GM12878 (cell line): ENCODE data around the gene VEPH1. TPM values are rescaled to one million over a fixed set of nuclear protein-coding genes. Genes with fewer than 3 reads are reported as not detected.

Experiments
- ATAC-seq: fragments of 200-7000 bp; cut with Tn5 transposase; 3 replicates; pipeline ENCODE4 v1.9.1; 2020; ENCODE audit warnings: mild to moderate bottlenecking, moderate library complexity
- BruUV-seq: library from RNA; stranded (reverse); fragments of 400-500 nt; replicated peaks from 2 replicates; lab custom pipeline; 2021; lab: Mats Ljungman, UMichigan
- CTCF ChIA-PET: fragments of 300-600 bp; sonication (Branson Sonifier 250); formaldehyde crosslinking; extraction: SDS; loops from one replicate; lab custom pipeline; 2021; ENCODE audit warnings: inconsistent platforms; lab: Yijun Ruan, JAX
- POLR2A ChIA-PET: fragments of 350-600 bp; formaldehyde crosslinking; extraction: SDS; loops from one replicate; lab custom pipeline; 2021; ENCODE audit warnings: inconsistent platforms; lab: Charles Lee
- RAD21 ChIA-PET: fragments of 300-600 bp; sonication (Branson Sonifier 250); formaldehyde crosslinking; loops from one replicate; lab custom pipeline; 2023; ENCODE audit warnings: antibody characterized with exemption; ENCODE audit not compliant: unreplicated experiment; lab: Charles Lee
- SMC1A ChIA-PET: fragments of 300-600 bp; sonication (Branson Sonifier 250); formaldehyde crosslinking; loops from one replicate; lab custom pipeline; 2023; ENCODE audit not compliant: unreplicated experiment, uncharacterized antibody; lab: Charles Lee
- DNase-seq: peaks from one replicate; pipeline ENCODE4 v3.0.0-alpha.2; 2011; ENCODE audit warnings: low read depth, low spot score
- FAIRE-seq: peaks from 3 replicates; lab custom pipeline; 2011; peaks lifted over from hg19 to GRCh38; lab: Jason Lieb, UNC
- H2AFZ ChIP-seq: 2 replicates; pipeline ENCODE4 v1.6.0; 2011; ENCODE audit warnings: low read depth, low read length, control low read depth; ENCODE audit not compliant: control insufficient read depth
- H3K27ac ChIP-seq: 2 replicates; pipeline ENCODE4 v1.5.1; 2011; ENCODE audit warnings: control low read depth; ENCODE audit not compliant: control insufficient read depth, insufficient read depth
- H3K27me3 ChIP-seq, 2 experiments: replicated peaks in 1 of 2; 2 replicates each; pipeline versions ENCODE4 v1.6.0 to v1.6.1; 2011; ENCODE audit warnings: low read length in 1 of 2; ENCODE audit not compliant: control insufficient read depth in 2 of 2, insufficient read depth in 2 of 2
- H3K36me3 ChIP-seq, 2 experiments: 2 replicates each; pipeline ENCODE4 v1.5.1; 2011; ENCODE audit warnings: low read length in 1 of 2; ENCODE audit not compliant: control insufficient read depth in 2 of 2, insufficient read depth in 2 of 2
- H3K4me1 ChIP-seq: 2 replicates; pipeline ENCODE4 v1.6.1; 2011; ENCODE audit warnings: mild to moderate bottlenecking, low read length, moderate library complexity, mixed read lengths; ENCODE audit not compliant: control insufficient read depth, insufficient read depth
- H3K4me2 ChIP-seq: 2 replicates; pipeline ENCODE4 v1.6.0; 2011; ENCODE audit warnings: control low read depth; ENCODE audit not compliant: control insufficient read depth, insufficient read depth
- H3K4me3 ChIP-seq: fragments of 200-600 bp; sonication (generic); 2 replicates; pipeline ENCODE4 v1.5.1; 2016
- H3K79me2 ChIP-seq: 2 replicates; pipeline ENCODE4 v1.6.0; 2011; ENCODE audit warnings: low read length; ENCODE audit not compliant: control insufficient read depth, insufficient read depth
- H3K9ac ChIP-seq: 2 replicates; pipeline ENCODE4 v1.8.0; 2011; ENCODE audit warnings: low read length, control low read depth, mixed read lengths; ENCODE audit not compliant: control insufficient read depth, insufficient read depth
- H3K9me3 ChIP-seq: replicated peaks from 3 replicates; pipeline ENCODE4 v1.5.1; 2011; ENCODE audit warnings: mild to moderate bottlenecking, low read length; ENCODE audit not compliant: control insufficient read depth, insufficient read depth
- H4K20me1 ChIP-seq: 2 replicates; pipeline ENCODE4 v1.6.0; 2011; ENCODE audit not compliant: control insufficient read depth, insufficient read depth
- CBFB ChIP-seq: IDR thresholded peaks from 2 replicates; pipeline ENCODE4 v1.6.1; 2016; ENCODE audit warnings: antibody characterized with exemption, low read depth
- FOS ChIP-seq: IDR thresholded peaks from 3 replicates; pipeline ENCODE4 v1.6.1; 2011; ENCODE audit warnings: borderline replicate concordance; ENCODE audit not compliant: insufficient read length; ENCODE audit errors: extremely low read depth
- GATAD2B ChIP-seq: fragments of 450-650 bp; conservative IDR thresholded peaks from 2 replicates; pipeline ENCODE4 v1.6.1; 2017; ENCODE audit warnings: low read depth, mild to moderate bottlenecking, moderate library complexity
- HDAC6 ChIP-seq: fragments of 200-600 bp; sonication (generic); IDR thresholded peaks from one replicate; pipeline ENCODE4 v1.8.0; 2017; ENCODE audit warnings: antibody characterized with exemption; ENCODE audit not compliant: unreplicated experiment
- NFIC ChIP-seq: IDR thresholded peaks from 2 replicates; pipeline ENCODE4 v1.6.1; 2012; ENCODE audit warnings: low read depth, mild to moderate bottlenecking, inconsistent platforms, low read length, moderate library complexity
- NFYA ChIP-seq: IDR thresholded peaks from 2 replicates; pipeline ENCODE4 v1.6.1; 2011; ENCODE audit warnings: low read depth, mild to moderate bottlenecking, low read length, improper control_type of control experiment, borderline replicate concordance
- NR2F1 ChIP-seq: fragments of 450-650 bp; conservative IDR thresholded peaks from 2 replicates; pipeline ENCODE4 v1.6.1; 2017; ENCODE audit warnings: mild to moderate bottlenecking
- REST ChIP-seq: IDR thresholded peaks from 2 replicates; pipeline ENCODE4 v1.6.1; 2012; ENCODE audit warnings: mild to moderate bottlenecking, low read depth, low read length
- TAF1 ChIP-seq: IDR thresholded peaks from 2 replicates; pipeline ENCODE4 v1.6.1; 2011; ENCODE audit warnings: mild to moderate bottlenecking, low read depth, low read length, borderline replicate concordance
- TCF12 ChIP-seq: IDR thresholded peaks from 2 replicates; pipeline ENCODE4 v1.6.1; 2011; ENCODE audit warnings: low read depth, mild to moderate bottlenecking, low read length
- YY1 ChIP-seq: IDR thresholded peaks from 2 replicates; pipeline ENCODE4 v1.6.1; 2011; ENCODE audit warnings: low read depth, mild to moderate bottlenecking, low read length
- ZNF592 ChIP-seq: fragments of 450-650 bp; IDR thresholded peaks from 2 replicates; pipeline ENCODE4 v1.6.1; 2017; ENCODE audit warnings: mild to moderate bottlenecking, moderate library complexity
- WGBS: methylation state at CpG from one replicate; pipeline ENCODE4 v1.1.6; 2016; ENCODE audit warnings: low lambda C conversion rate; ENCODE audit not compliant: insufficient replicate concordance, insufficient coverage; ENCODE audit errors: missing lambda C conversion rate; 5-methylcytosine and 5-hydroxymethylcytosine counted together
- in situ Hi-C: fragments of 300-500 bp; cut with MboI; formaldehyde crosslinking; loops from 9 replicates; pipeline ENCODE4 v1.14.3; 2018; ENCODE audit warnings: mixed read lengths
- intact Hi-C: fragments of 100-400 bp; cut with micrococcal nuclease; formaldehyde crosslinking; loops from one replicate; pipeline ENCODE4 v1.14.2; 2022; ENCODE audit not compliant: unreplicated experiment
- polyA plus RNA-seq, 11 experiments: library from polyadenylated mRNA; depleted of rRNA in 4 of 11; unstranded in 6 of 11; stranded (reverse) in 5 of 11; fragments of >200 nt; fragmentation: Nextera tagmentation in 4 of 11; fragmentation: Illumina TruSeq in 1 of 11; extraction: Ambion mirVana in 4 of 11; extraction: Trizol in 1 of 11; gene quantifications; 1 replicate in 1 of 11; 2 replicates in 10 of 11; pipeline versions ENCODE4 v1.2.1 to v1.2.3, GENCODE V29; 2011 to 2016; ENCODE audit warnings: inconsistent platforms in 2 of 11, missing spikeins in 2 of 11, low read depth in 1 of 11
- total RNA-seq, 4 experiments: library from RNA; depleted of rRNA in 3 of 4; stranded (reverse); fragments of >200 nt in 3 of 4; fragmentation: Illumina TruSeq in 1 of 4; extraction: Trizol in 1 of 4; gene quantifications; 2 replicates each; pipeline versions ENCODE4 v1.2.1 to v1.2.3, GENCODE V29; 2013 to 2021
- TF ChIP-seq, protein P1 (sequence below): IDR thresholded peaks from 2 replicates; pipeline ENCODE4 v1.6.1; 2011; ENCODE audit warnings: low read depth, low read length, improper control_type of control experiment, borderline replicate concordance
- TF ChIP-seq, protein P2 (sequence below): fragments of 450-650 bp; IDR thresholded peaks from 2 replicates; pipeline ENCODE4 v1.6.1; 2017; ENCODE audit warnings: mild to moderate bottlenecking

Gene VEPH1
- total and polyA plus RNA-seq, 10 of the 15 experiments (the other 5 are each of a cell fraction or from before 2014, with no cell fraction given), result 0.04 to 0.26 (median 0.17) TPM; not detected in 7

DNA sequence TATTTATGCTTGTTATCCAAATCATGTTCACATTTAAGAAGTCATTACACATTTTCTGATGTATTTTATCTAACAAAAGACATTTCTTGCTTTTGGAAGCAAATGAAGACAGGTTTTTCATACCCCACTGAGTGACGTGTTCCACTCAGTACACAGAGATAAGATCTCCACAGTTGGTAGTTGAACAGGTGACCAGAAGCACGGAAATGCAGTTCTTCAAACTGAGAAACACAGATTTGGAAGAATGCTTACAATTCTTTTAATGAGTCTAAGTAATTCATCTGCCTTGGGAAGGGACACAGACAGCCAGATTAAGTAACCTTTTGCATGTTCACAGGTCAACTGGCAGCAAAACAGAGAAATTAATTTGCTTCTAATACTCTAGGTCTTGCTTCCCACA lies 43.5 kb downstream of the VEPH1 start (continued):
- no peak for TF ChIP-seq ZNF592
- TF ChIP-seq, protein P1, sequence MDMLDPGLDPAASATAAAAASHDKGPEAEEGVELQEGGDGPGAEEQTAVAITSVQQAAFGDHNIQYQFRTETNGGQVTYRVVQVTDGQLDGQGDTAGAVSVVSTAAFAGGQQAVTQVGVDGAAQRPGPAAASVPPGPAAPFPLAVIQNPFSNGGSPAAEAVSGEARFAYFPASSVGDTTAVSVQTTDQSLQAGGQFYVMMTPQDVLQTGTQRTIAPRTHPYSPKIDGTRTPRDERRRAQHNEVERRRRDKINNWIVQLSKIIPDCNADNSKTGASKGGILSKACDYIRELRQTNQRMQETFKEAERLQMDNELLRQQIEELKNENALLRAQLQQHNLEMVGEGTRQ, result no peak

- in situ Hi-C loops (no loop called here), intact Hi-C loops (no loop called here)
- no peaks in the 10 kb centered on the region for H3K9me3 ChIP-seq
- H3K4me2 ChIP-seq, result no peak overlapping the region
- H3K4me1 ChIP-seq, result no peaks in the 10 kb centered on the region
- no peak overlapping the region for H3K4me3 ChIP-seq
- H3K27me3 ChIP-seq, result no peaks in the 10 kb centered on the region; a peak in 1 of 4 replicates
- H3K36me3 ChIP-seq, result no peaks in the 10 kb centered on the region
- no TSS peak for BruUV-seq
- H4K20me1 ChIP-seq, result no peaks in the 10 kb centered on the region
- ChIA-PET POLR2A (no interaction called here), SMC1A (no interaction called here), RAD21 (no interaction called here), CTCF (no interaction called here)
- H3K79me2 ChIP-seq, result no peaks in the 10 kb centered on the region
- H3K27ac ChIP-seq, result no peak overlapping the region
- FAIRE-seq (no peak), ATAC-seq (no peak), DNase-seq (no peak)
- 0% methylated on average over 1 of the region's 1 CpG for WGBS
- no peak overlapping the region for H2AFZ ChIP-seq
- H3K9ac ChIP-seq, result no peak overlapping the region
- TF ChIP-seq NFYA, result no peak
- TF ChIP-seq CBFB, result no peak
- no peak for TF ChIP-seq NFIC
- no peak for TF ChIP-seq YY1
- TF ChIP-seq HDAC6, result no peak
- no peak for TF ChIP-seq NR2F1
- TF ChIP-seq, protein P2, sequence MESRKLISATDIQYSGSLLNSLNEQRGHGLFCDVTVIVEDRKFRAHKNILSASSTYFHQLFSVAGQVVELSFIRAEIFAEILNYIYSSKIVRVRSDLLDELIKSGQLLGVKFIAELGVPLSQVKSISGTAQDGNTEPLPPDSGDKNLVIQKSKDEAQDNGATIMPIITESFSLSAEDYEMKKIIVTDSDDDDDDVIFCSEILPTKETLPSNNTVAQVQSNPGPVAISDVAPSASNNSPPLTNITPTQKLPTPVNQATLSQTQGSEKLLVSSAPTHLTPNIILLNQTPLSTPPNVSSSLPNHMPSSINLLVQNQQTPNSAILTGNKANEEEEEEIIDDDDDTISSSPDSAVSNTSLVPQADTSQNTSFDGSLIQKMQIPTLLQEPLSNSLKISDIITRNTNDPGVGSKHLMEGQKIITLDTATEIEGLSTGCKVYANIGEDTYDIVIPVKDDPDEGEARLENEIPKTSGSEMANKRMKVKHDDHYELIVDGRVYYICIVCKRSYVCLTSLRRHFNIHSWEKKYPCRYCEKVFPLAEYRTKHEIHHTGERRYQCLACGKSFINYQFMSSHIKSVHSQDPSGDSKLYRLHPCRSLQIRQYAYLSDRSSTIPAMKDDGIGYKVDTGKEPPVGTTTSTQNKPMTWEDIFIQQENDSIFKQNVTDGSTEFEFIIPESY, result no peak
- TF ChIP-seq TCF12, result no peak
- TF ChIP-seq FOS, result no peak
- no peak for TF ChIP-seq TAF1
- no peak for TF ChIP-seq REST
- TF ChIP-seq GATAD2B, result no peak
These were observed 49.4 kb downstream of the VEPH1 start for GRCh38 chr3:157453824-157454223.
